Measurements from ENCODE around the gene PDSS2. TPM values are rescaled to one million over a fixed set of nuclear protein-coding genes. Genes with fewer than 3 reads are reported as not detected.
"Not testable (repeated sequence)": the region's sequence is repeated elsewhere in the genome, so short reads cannot be mapped to it uniquely, and the experiment has no call there.

The PDSS2 gene
- total RNA-seq, 2 donors from 2014 or later = 8.2 to 13.7 TPM

GRCh38 chr6:107171513-107171912 lies 287.9 kb downstream of the PDSS2 start:
- Mint-ChIP-seq H3K9me3 (peaks cover 28% of the 10 kb centered on the region), H3K36me3 (ENCODE audit: low read depth) (peaks cover 4% of the 10 kb centered on the region), H3K27ac (no peak overlapping the region), H3K27me3 (ENCODE audit: insufficient read depth) (no peaks in the 10 kb centered on the region), H3K4me3 (no peak overlapping the region), H3K4me1 (no peaks in the 10 kb centered on the region)
- TF ChIP-seq, protein P1, sequence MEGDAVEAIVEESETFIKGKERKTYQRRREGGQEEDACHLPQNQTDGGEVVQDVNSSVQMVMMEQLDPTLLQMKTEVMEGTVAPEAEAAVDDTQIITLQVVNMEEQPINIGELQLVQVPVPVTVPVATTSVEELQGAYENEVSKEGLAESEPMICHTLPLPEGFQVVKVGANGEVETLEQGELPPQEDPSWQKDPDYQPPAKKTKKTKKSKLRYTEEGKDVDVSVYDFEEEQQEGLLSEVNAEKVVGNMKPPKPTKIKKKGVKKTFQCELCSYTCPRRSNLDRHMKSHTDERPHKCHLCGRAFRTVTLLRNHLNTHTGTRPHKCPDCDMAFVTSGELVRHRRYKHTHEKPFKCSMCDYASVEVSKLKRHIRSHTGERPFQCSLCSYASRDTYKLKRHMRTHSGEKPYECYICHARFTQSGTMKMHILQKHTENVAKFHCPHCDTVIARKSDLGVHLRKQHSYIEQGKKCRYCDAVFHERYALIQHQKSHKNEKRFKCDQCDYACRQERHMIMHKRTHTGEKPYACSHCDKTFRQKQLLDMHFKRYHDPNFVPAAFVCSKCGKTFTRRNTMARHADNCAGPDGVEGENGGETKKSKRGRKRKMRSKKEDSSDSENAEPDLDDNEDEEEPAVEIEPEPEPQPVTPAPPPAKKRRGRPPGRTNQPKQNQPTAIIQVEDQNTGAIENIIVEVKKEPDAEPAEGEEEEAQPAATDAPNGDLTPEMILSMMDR (conservative IDR thresholded peaks at IDR 0.05) = no peak
- no peak overlapping the region for H3K4me3 ChIP-seq (ENCODE audit: low read length)
- peaks cover 8% of the 10 kb centered on the region for H3K9me3 ChIP-seq (ENCODE audit: control insufficient read depth, low read length)
- no peak overlapping the region for H3K27ac ChIP-seq (ENCODE audit: low read depth, low read length)
- no peaks in the 10 kb centered on the region for H3K4me1 ChIP-seq (ENCODE audit: control insufficient read depth, insufficient read depth, low read length)
- H3K27me3 ChIP-seq (ENCODE audit: control insufficient read depth, insufficient read depth, low read length, poor library complexity, severe bottlenecking) = no peaks in the 10 kb centered on the region
- WGBS, 2 experiments (ENCODE audit: insufficient coverage in 1 of 2, insufficient read length in 1 of 2) = 84 to 93% methylated on average over 5 of the region's 5 CpGs
- no peak overlapping the region for H3K9ac ChIP-seq (ENCODE audit: extremely low read depth, low read length, poor library complexity, severe bottlenecking)
- H3K36me3 ChIP-seq (ENCODE audit: control insufficient read depth, insufficient read depth, low read length) = no peaks in the 10 kb centered on the region
- DNase-seq = no peak

DNA sequence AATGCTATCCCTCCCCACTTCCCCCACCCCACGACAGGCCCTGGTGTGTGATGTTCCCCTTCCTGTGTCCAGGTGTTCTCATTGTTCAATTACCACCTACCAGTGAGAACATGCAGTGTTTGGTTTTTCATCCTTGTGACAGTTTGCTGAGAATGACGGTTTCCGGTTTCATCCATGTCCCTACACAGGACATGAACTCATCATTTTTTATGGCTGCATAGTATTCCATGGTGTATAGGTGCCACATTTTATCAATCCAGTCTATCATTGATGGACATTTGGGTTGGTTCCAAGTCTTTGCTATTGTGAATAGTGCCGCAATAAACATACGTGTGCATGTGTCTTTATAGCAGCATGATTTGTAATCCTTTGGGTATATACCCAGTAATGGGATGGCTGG lies 295.1 kb downstream of the PDSS2 start:
- H3K4me1 Mint-ChIP-seq = peaks cover 13% of the 10 kb centered on the region

GRCh38 chr6:107161521-107161920 lies 297.8 kb downstream of the PDSS2 start:
- Histone ChIP-seq H3K4me1 (ENCODE audit: control insufficient read depth, insufficient read depth, low read length) (no peaks in the 10 kb centered on the region), H3K4me3 (ENCODE audit: low read length) (no peak overlapping the region), H3K9me3 (ENCODE audit: control insufficient read depth, low read length) (no peaks in the 10 kb centered on the region), H3K27ac (ENCODE audit: low read depth, low read length) (no peak overlapping the region), H3K9ac (ENCODE audit: extremely low read depth, low read length, poor library complexity, severe bottlenecking) (no peak overlapping the region), H3K36me3 (ENCODE audit: control insufficient read depth, insufficient read depth, low read length) (no peaks in the 10 kb centered on the region), H3K27me3 (ENCODE audit: control insufficient read depth, insufficient read depth, low read length, poor library complexity, severe bottlenecking) (no peaks in the 10 kb centered on the region)
- H3K9me3 Mint-ChIP-seq = no peaks in the 10 kb centered on the region
- H3K4me3 Mint-ChIP-seq = no peak overlapping the region
- 94% methylated on average over 3 of the region's 3 CpGs; no CpG with 5 or more reads in 1 of the 2 experiments for WGBS, 2 experiments (ENCODE audit: insufficient coverage in 1 of 2, insufficient read length in 1 of 2)
- no peaks in the 10 kb centered on the region for H3K27me3 Mint-ChIP-seq (ENCODE audit: insufficient read depth)
- no peak for DNase-seq
- H3K4me1 Mint-ChIP-seq = peaks cover 17% of the 10 kb centered on the region
- no peak overlapping the region for H3K27ac Mint-ChIP-seq
- H3K36me3 Mint-ChIP-seq (ENCODE audit: low read depth) = no peaks in the 10 kb centered on the region
- TF ChIP-seq, protein P1 (conservative IDR thresholded peaks at IDR 0.05) = no peak

More for the DNA sequence above, 295.1 kb downstream of the PDSS2 start:
- H3K36me3 Mint-ChIP-seq (ENCODE audit: low read depth); H3K9ac ChIP-seq (ENCODE audit: extremely low read depth, low read length, poor library complexity, severe bottlenecking); H3K27ac ChIP-seq (ENCODE audit: low read depth, low read length); H3K27me3 ChIP-seq (ENCODE audit: control insufficient read depth, insufficient read depth, low read length, poor library complexity, severe bottlenecking); DNase-seq; H3K27ac Mint-ChIP-seq; H3K9me3 ChIP-seq (ENCODE audit: control insufficient read depth, low read length); H3K4me1 ChIP-seq (ENCODE audit: control insufficient read depth, insufficient read depth, low read length); H3K36me3 ChIP-seq (ENCODE audit: control insufficient read depth, insufficient read depth, low read length); H3K4me3 Mint-ChIP-seq; H3K4me3 ChIP-seq (ENCODE audit: low read length); H3K9me3 Mint-ChIP-seq; H3K27me3 Mint-ChIP-seq (ENCODE audit: insufficient read depth): not testable (repeated sequence)
- 86 to 93% methylated on average over 3 of the region's 5 CpGs for WGBS, 2 experiments (ENCODE audit: insufficient coverage in 1 of 2, insufficient read length in 1 of 2)

- Histone ChIP-seq H3K27ac (ENCODE audit: low read depth, low read length) (no peak overlapping the region), H3K36me3 (ENCODE audit: control insufficient read depth, insufficient read depth, low read length) (no peaks in the 10 kb centered on the region), H3K9me3 (ENCODE audit: control insufficient read depth, low read length) (no peaks in the 10 kb centered on the region), H3K27me3 (ENCODE audit: control insufficient read depth, insufficient read depth, low read length, poor library complexity, severe bottlenecking) (no peaks in the 10 kb centered on the region), H3K4me3 (ENCODE audit: low read length) (no peak overlapping the region), H3K4me1 (ENCODE audit: control insufficient read depth, insufficient read depth, low read length) (peaks cover 6% of the 10 kb centered on the region), H3K9ac (ENCODE audit: extremely low read depth, low read length, poor library complexity, severe bottlenecking) (no peak overlapping the region)
- DNase-seq = no peak
- H3K4me1 Mint-ChIP-seq = peaks cover 36% of the 10 kb centered on the region
- H3K27me3 Mint-ChIP-seq (ENCODE audit: insufficient read depth) = no peaks in the 10 kb centered on the region
- H3K36me3 Mint-ChIP-seq (ENCODE audit: low read depth) = no peaks in the 10 kb centered on the region
- TF ChIP-seq, protein P1 (conservative IDR thresholded peaks at IDR 0.05) = no peak
- no peak overlapping the region for H3K4me3 Mint-ChIP-seq
- H3K9me3 Mint-ChIP-seq = no peaks in the 10 kb centered on the region
- 90 to 95% methylated on average over 2 of the region's 2 CpGs for WGBS, 2 experiments (ENCODE audit: insufficient coverage in 1 of 2, insufficient read length in 1 of 2)
- no peak overlapping the region for H3K27ac Mint-ChIP-seq
Observed at GRCh38 chr6:107156617-107157016, 302.7 kb downstream of the PDSS2 start.
